T-helper 1 cell treated with Interleukin-12 subunit alpha and Interleukin-12 subunit beta and Interleukin-4 antibody, amounts not matched to agents 30 ng/mL and 1 ng/mL, for 36 hours (primary cell): ENCODE measurements around the gene RTBDN. TPM values are rescaled to one million over a fixed set of nuclear protein-coding genes. Genes with fewer than 3 reads are reported as not detected.

Experiments used
- intact Hi-C: fragments of 100-400 bp; cut with micrococcal nuclease; formaldehyde crosslinking; loops from one replicate; pipeline ENCODE4 v1.15.1; 2024
- total RNA-seq: library from RNA; stranded (reverse); gene quantifications from 2 replicates; pipeline ENCODE4 v1.2.3, GENCODE V29; 2022

Gene RTBDN
- total RNA-seq = not detected in 2 replicates

GRCh38 chr19:12834566-12834943 is at the start of gene RTBDN:
Gene RTBDN, minus strand, starts transcription at chr19:12834579. Its CDS starts 4,600 bp downstream, at chr19:12829979.
- intact Hi-C loops = no loop called here

GRCh38 chr19:12882589-12882988 is 48.2 kb upstream of the RTBDN start:
- intact Hi-C loops = no loop called here

- intact Hi-C loops = loop anchor here (1.0 kb wide), 3 partner anchors 8 to 14 kb away; no protein-coding TSS in a partner anchor
Observed at GRCh38 chr19:12881172-12881808, 46.9 kb upstream of the RTBDN start, which contains the start of gene DNASE2. Gene DNASE2, minus strand, starts transcription at chr19:12881449. Its CDS starts 74 bp downstream, at chr19:12881375.

GRCh38 chr19:12880551-12881171 is 46.3 kb upstream of the RTBDN start:
- intact Hi-C loops = loop anchor here (1.0 kb wide), 3 partner anchors 7 to 13 kb away; no protein-coding TSS in a partner anchor

GRCh38 chr19:12875086-12875485 is 40.7 kb upstream of the RTBDN start:
- intact Hi-C loops = no loop called here

- intact Hi-C loops = loop anchor here (1.0 kb wide), 1 partner anchor 7 kb away; the partner anchor contains the start of gene DNASE2
Observed at GRCh38 chr19:12873891-12874745, 39.7 kb upstream of the RTBDN start.

GRCh38 chr19:12872941-12873890 is 38.8 kb upstream of the RTBDN start:
- intact Hi-C loops = loop anchor here (1.0 kb wide), 1 partner anchor 8 kb away; the partner anchor contains the start of gene DNASE2

GRCh38 chr19:12872255-12872654 is 37.9 kb upstream of the RTBDN start:
- intact Hi-C loops = no loop called here

- intact Hi-C loops = no loop called here
Observed at GRCh38 chr19:12871681-12872080, 37.3 kb upstream of the RTBDN start.

GRCh38 chr19:12868540-12869112 is 34.2 kb upstream of the RTBDN start:
- intact Hi-C loops = no loop called here

- intact Hi-C loops = loop anchor here (1.0 to 2.0 kb wide), 3 partner anchors 14 to 24 kb away; partner anchors contain the start of genes DNASE2 and GCDH
Observed at GRCh38 chr19:12867120-12868099, 33.0 kb upstream of the RTBDN start.

- intact Hi-C loops = loop anchor here (1.0 to 2.0 kb wide), 3 partner anchors 15 to 25 kb away; partner anchors contain the start of genes DNASE2 and GCDH
Observed at GRCh38 chr19:12866416-12867119, 32.2 kb upstream of the RTBDN start.

- intact Hi-C loops = loop anchor here (2.0 kb wide), 1 partner anchor 19 kb away; no protein-coding TSS in a partner anchor
Observed at GRCh38 chr19:12865746-12866415, 31.5 kb upstream of the RTBDN start.

- intact Hi-C loops = no loop called here
Observed at GRCh38 chr19:12864721-12865715, 30.6 kb upstream of the RTBDN start.

- intact Hi-C loops = no loop called here
Observed at GRCh38 chr19:12864143-12864542, 29.8 kb upstream of the RTBDN start.

- intact Hi-C loops = no loop called here
Observed at GRCh38 chr19:12859546-12859945, 25.2 kb upstream of the RTBDN start.
